ENCODE data around the gene SAG. TPM values are rescaled to one million over a fixed set of nuclear protein-coding genes. Genes with fewer than 3 reads are reported as not detected.

Gene SAG
- total RNA-seq, 1 experiment from 2014 or later = not detected

DNA sequence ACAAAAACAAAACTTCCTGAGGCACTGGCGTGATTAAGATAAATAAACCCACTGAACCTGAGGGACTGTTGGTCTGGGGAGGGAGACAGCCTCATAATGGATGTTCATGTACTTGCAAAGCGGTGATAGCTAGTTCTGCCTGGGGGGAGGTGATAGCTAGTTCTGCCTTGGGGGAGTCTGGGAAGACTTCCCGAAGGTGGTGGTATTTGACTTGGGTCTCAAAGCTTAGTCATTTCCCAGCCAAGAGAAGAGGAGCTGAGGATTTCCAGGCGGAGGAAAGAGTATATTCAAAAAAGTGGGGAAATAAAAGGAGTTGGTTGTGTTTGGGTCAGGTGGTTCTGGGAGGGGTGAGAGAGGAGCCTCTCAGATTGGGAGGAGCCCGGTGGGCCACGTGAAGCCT lies 71.4 kb downstream of the SAG start:
- no peak overlapping the region for H3K4me3 ChIP-seq
- no peaks in the 10 kb centered on the region for H3K9me3 ChIP-seq
- peaks cover 4% of the 10 kb centered on the region for H3K36me3 ChIP-seq
- DNase-seq = no peak
- H3K27me3 ChIP-seq = no peaks in the 10 kb centered on the region

DNA sequence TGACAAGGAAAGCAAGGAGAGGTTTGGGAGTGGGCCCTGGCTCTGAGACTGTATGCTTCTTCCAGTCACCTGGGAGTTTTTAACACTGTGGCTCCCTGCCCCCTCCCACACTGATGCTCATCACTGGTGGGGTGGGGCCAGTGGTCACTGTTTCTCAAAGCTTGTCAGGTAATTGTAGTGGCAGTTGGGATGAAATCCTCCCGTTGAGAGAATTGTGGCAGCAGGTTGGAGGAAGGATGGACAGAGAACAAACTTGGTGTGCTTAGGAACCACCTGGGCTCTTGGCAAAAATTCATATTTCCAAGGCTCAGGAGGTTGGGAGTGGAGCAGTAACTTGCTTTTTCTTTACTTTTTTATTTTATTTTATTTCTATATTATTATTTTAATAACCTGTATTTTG lies 71.8 kb downstream of the SAG start:
- DNase-seq = no peak
- peaks cover 4% of the 10 kb centered on the region for H3K36me3 ChIP-seq
- no peak overlapping the region for H3K4me3 ChIP-seq
- no peaks in the 10 kb centered on the region for H3K9me3 ChIP-seq
- H3K27me3 ChIP-seq = no peaks in the 10 kb centered on the region

DNA sequence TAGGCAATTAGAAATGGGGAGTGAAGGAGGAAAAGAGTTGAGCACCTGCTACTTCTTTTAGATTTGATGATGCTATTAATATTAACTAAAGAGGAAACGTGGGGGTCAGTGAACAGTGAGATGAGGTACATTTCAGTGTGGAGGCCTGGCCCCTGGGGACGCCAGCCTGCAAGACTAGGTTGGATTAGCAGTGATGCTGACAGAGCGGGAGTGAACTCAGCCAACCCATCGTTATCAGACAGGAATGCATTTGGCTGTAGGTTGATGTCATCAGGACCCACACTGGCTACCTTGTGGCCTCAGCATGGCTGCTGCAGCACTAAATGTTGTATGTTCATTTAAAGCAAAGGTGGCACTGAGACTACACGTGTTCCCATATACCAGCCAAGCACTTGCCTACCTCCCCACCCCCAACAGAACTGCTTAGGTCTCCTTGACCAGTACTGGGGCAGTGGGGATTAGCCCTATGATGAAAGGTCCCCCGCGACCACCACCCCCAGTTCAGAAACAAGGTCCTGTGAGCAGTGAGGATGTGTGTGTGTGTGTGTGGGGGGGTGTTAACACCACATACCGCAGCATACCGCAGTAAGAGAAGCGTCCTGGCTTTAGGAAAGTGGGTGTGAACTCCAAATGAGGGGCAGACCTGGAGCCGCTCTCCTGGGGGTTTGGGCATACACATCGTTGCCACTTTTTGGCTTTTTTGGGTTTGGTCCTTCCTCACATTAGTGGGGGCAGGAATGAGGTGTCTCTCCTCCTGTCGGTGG lies 72.7 kb downstream of the SAG start:
- H3K4me3 ChIP-seq = no peak overlapping the region
- peaks cover 4% of the 10 kb centered on the region for H3K36me3 ChIP-seq
- DNase-seq = no peak
- H3K9me3 ChIP-seq = no peaks in the 10 kb centered on the region
- H3K27me3 ChIP-seq = no peaks in the 10 kb centered on the region

DNA sequence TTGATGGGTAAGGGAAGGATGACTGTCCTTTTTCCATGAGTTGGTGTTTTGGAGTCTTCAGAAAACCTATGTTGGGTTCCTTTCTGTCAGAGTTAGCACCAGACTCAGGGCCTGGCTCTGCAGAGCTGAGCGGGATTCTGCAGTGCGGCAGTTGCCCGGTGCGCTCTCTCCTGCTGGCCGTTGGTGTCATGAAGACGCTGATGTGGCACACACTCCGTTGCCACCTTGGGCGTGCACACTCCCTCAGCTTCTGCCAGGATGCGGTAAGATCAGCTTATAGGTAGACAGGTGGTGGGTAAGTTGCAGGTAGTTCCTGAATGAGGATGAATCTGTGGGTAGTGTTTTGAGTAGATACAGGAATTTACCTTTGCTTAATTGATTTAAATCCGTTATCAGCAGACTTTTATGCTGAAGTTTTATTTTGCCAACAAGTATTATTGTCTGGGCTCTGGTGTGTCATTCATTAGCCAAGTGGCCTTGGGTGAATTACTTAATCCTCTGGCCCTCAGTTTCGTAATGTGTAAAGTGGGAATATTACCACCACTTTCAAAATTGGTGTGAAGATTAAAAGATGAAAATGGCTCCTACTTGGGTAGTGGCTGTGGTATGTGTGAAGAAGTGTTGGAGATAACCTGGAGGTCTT lies 73.5 kb downstream of the SAG start:
- H3K9me3 ChIP-seq = no peaks in the 10 kb centered on the region
- no peak overlapping the region for H3K4me3 ChIP-seq
- no peak for DNase-seq
- H3K27me3 ChIP-seq = no peaks in the 10 kb centered on the region
- H3K36me3 ChIP-seq = peaks cover 4% of the 10 kb centered on the region; the same call in 1 of the 2 replicates

- Histone ChIP-seq H3K4me3 (no peak overlapping the region), H3K27me3 (no peaks in the 10 kb centered on the region), H3K36me3 (peaks cover 4% of the 10 kb centered on the region; the same call in 1 of the 2 replicates), H3K9me3 (no peaks in the 10 kb centered on the region)
- DNase-seq = no peak
Observed at GRCh38 chr2:233381638-233381995, 74.0 kb downstream of the SAG start.

DNA sequence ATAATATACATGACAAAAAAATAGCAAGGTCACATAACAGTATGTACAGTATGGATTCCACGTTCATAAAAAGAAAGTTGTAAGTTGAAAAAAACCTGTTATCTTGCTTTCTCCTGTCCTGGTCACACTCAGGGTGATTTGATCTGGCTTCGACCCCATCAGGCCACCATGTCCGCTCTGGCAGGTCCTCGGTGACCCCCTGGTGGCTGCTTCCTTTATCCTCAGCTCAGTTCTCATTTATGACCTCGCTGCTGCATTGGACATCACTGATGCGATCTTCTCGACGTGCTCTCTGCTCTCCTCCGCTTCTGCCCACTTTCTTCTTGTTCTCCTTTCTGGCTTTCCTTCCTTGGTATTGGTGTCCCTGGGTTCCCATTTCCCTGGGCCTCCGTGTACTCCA lies 76.4 kb downstream of the SAG start:
- Histone ChIP-seq H3K36me3 (peaks cover 6% of the 10 kb centered on the region; the same call in 1 of the 2 replicates), H3K27me3 (no peaks in the 10 kb centered on the region), H3K9me3 (no peaks in the 10 kb centered on the region), H3K4me3 (no peak overlapping the region)
- no peak for DNase-seq

GRCh38 chr2:233384811-233385488 lies 77.3 kb downstream of the SAG start:
- H3K27me3 ChIP-seq = no peaks in the 10 kb centered on the region
- peaks cover 9% of the 10 kb centered on the region; the same call in 1 of the 2 replicates for H3K36me3 ChIP-seq
- DNase-seq = no peak
- H3K9me3 ChIP-seq = no peaks in the 10 kb centered on the region
- no peak overlapping the region for H3K4me3 ChIP-seq

DNA sequence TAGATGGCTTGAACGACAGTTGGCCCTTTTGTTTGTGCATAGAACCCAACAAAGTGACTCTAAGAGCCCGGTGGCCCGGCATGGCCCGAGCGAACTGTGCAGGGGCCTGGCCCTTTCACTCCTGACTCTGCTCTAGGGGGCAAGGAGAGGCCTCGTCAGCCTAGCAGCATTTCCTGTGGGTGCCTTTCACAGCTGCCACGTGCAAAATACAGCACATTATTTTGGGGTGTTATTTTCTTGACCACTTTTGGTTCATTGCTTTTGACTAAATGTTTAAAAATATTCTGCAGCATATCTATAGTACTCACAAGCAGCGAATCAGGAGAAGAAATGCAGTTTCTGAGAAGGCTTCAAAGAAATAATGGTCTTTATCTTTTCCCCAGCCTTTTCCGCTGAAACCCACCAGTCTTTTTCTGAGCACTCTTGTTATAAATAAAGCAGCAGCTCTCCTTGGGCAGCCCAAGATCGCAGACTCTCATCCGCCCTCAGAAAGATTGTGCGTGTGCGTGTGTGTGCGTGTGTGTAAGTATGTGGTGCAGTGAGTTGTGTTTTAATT lies 78.0 kb downstream of the SAG start:
- Histone ChIP-seq H3K27me3 (no peaks in the 10 kb centered on the region), H3K9me3 (no peaks in the 10 kb centered on the region), H3K36me3 (peaks cover 9% of the 10 kb centered on the region; the same call in 1 of the 2 replicates), H3K4me3 (no peak overlapping the region)
- no peak for DNase-seq

GRCh38 chr2:233386382-233387041 lies 78.9 kb downstream of the SAG start:
- peak; percentile 59 for DNase-seq
- no peak overlapping the region for H3K4me3 ChIP-seq

DNA sequence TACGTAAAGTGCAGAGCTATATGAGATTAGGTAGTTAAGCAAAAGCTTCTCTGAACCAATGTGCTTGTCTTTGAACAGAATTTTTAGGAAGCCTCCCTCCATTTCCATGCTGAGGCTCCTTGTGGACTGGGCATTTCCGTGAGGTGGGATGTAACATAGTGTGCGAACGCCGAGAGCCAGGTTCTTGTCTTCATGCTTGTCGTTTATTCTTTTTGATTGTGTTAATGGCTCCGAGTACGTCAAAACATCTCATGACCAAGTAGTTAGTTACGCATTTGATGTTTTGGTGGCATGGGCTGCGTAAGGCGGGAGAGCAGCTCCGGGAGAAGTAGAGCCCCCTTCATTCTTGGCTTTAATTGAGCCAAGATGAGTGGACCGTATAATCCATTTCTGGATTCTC lies 79.6 kb downstream of the SAG start:
- no peak overlapping the region for H3K4me3 ChIP-seq
- no peaks in the 10 kb centered on the region for H3K9me3 ChIP-seq
- peaks cover 9% of the 10 kb centered on the region; the same call in 1 of the 2 replicates for H3K36me3 ChIP-seq
- DNase-seq = no peak
- H3K27me3 ChIP-seq = no peaks in the 10 kb centered on the region

More at GRCh38 chr2:233386382-233387041, 78.9 kb downstream of the SAG start:
- Histone ChIP-seq H3K27me3 (no peaks in the 10 kb centered on the region), H3K36me3 (peaks cover 9% of the 10 kb centered on the region; the same call in 1 of the 2 replicates), H3K9me3 (no peaks in the 10 kb centered on the region)

DNA sequence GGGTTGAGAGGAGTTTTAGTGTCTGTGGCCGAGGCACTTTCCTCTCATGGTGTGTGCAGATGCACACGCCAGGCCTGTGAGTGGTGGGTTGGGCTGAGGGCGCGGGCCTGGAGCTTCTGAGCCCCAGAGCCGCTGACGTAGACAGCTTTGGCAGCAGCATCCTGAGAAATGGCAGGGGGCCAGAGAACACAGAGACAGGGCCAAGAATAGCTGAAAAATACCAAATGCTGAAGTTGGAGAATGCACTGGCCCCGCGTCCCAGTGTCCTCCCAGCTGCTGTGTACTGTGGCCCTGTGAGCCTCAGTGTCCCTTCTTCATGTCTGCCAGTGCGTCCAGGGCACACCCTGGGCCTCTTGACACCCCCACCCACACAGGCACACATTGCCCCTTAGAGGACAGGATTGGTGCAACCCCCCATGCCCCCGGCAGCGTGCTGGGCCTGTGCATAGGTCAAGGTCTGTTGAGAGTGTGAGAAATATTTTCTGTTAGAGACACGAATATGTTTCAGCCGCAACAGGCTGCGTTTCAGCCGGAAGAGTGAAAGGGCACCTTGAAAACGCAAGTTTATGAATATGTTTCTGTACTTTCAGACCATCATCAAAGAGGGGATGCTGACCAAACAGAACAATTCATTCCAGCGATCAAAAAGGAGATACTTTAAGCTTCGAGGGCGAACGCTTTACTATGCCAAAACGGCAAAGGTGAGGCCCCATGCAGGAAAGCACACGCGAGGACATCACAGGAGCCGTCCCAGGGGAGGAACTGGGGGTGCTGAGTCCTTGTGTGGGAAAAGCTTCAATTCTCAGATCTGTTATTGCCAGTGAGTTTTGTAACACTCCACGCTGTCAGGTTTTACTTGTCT lies 80.3 kb downstream of the SAG start:
- H3K36me3 ChIP-seq = peaks cover 9% of the 10 kb centered on the region; the same call in 1 of the 2 replicates
- DNase-seq = peak; percentile 84
- H3K27me3 ChIP-seq = no peaks in the 10 kb centered on the region
- no peak overlapping the region for H3K4me3 ChIP-seq
- no peaks in the 10 kb centered on the region for H3K9me3 ChIP-seq

- H3K4me3 ChIP-seq = no peak overlapping the region
- H3K9me3 ChIP-seq = no peaks in the 10 kb centered on the region
- H3K36me3 ChIP-seq = peaks cover 9% of the 10 kb centered on the region; the same call in 1 of the 2 replicates
- H3K27me3 ChIP-seq = no peaks in the 10 kb centered on the region
- DNase-seq = no peak
Observed at GRCh38 chr2:233389601-233390125, 82.0 kb downstream of the SAG start.

DNA sequence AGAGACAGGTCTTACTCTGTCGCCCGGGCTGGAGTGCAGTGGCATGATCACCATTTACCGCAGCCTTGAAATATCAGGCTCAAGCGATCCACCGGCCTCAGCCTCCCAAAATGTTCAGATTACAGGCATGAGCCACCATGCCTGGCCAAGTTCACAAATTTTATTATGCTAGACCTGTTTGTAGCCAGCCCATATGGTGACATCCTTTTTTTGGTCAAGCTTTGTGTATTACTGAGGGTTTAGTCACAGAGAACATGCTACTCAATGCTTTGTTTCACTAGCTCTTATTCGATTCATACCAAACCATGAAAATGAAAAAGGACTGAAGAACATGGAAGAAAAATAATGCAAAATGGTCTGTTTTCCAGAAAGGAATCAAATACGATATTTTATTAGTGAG lies 88.1 kb downstream of the SAG start:
- Histone ChIP-seq H3K36me3 (no peaks in the 10 kb centered on the region; the same call in none of the 2 replicates), H3K4me3 (no peak overlapping the region), H3K9me3 (no peaks in the 10 kb centered on the region), H3K27me3 (no peaks in the 10 kb centered on the region)
- DNase-seq = no peak

Data from MG63 (cell line).